Dendritic cell treated with granulocyte-macrophage colony-stimulating factor and Interleukin-4, amounts not matched to agents 40 ng/mL and 50 ng/mL, for 4 days (primary cell): ENCODE measurements around the gene CACNA2D4.
"Not testable (repeated sequence)": the region's sequence is repeated elsewhere in the genome, so short reads cannot be mapped to it uniquely, and the experiment has no call there.

ENCODE experiments used
- H3K27ac Mint-ChIP-seq: one replicate; pipeline ENCODE4 v1.8.0; 2022; ENCODE audit warnings: mild to moderate bottlenecking, mixed read lengths
- H3K27me3 Mint-ChIP-seq: one replicate; pipeline ENCODE4 v1.8.0; 2022; ENCODE audit warnings: mild to moderate bottlenecking, mixed read lengths
- H3K36me3 Mint-ChIP-seq: one replicate; pipeline ENCODE4 v1.8.0; 2022; ENCODE audit warnings: low read depth, mixed read lengths
- H3K4me1 Mint-ChIP-seq: one replicate; pipeline ENCODE4 v1.8.0; 2022; ENCODE audit warnings: low read depth, mixed read lengths
- H3K4me3 Mint-ChIP-seq: one replicate; pipeline ENCODE4 v1.8.0; 2022; ENCODE audit warnings: mild to moderate bottlenecking, moderate library complexity, mixed read lengths
- H3K9me3 Mint-ChIP-seq: one replicate; pipeline ENCODE4 v1.8.0; 2022; ENCODE audit warnings: mixed read lengths
- intact Hi-C: fragments of 100-400 bp; cut with micrococcal nuclease; formaldehyde crosslinking; loops from one replicate; pipeline ENCODE4 v1.15.0; 2022

The CACNA2D4 gene

DNA sequence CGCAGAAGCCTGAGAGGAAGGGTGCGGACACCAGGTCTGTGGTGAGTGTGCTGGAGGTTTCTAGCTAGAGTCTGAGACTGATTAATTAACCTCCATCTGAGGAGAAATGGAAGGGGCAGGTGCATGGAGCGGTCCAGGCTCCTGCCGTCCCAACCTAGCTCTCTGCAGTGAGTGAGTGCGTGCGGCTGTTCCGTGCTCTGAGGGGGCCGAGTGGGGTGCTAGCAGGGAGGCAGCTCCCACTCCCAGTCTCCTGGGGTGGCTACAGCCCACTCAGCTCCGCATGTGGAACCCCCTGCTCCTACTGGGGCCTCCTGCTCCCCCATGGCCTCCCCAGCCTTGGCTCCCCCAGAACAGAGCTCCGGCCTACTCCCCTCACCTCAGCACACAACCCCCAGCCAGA is 95.2 kb downstream of the CACNA2D4 start:
- no peak overlapping the region for H3K27ac Mint-ChIP-seq
- H3K4me1 Mint-ChIP-seq = peaks cover 42% of the 10 kb centered on the region
- H3K4me3 Mint-ChIP-seq = no peak overlapping the region
- H3K9me3 Mint-ChIP-seq = no peaks in the 10 kb centered on the region
- intact Hi-C loops = no loop called here
- no peaks in the 10 kb centered on the region for H3K36me3 Mint-ChIP-seq
- H3K27me3 Mint-ChIP-seq = peaks cover 42% of the 10 kb centered on the region

DNA sequence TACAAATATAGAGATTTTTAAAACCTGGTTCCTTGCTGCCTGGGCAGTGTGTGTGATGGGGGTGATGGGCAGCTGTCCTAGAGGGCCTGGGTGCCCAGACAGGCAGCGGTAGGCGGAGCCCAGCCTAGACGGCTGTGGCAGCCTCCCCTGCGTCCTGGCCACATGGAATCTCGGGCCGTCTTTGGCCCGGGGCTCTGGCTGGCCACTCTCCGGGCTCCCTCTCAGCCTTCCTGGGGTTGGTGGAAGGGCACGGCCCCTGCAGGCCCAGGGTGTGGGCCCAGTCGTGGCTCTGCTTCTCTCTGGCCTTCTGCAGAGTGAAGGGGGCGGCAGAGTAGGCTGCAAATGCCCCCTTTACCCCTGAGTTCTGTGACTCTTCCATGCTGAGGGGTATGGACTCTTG is 95.8 kb downstream of the CACNA2D4 start:
- H3K27ac Mint-ChIP-seq = no peak overlapping the region

DNA sequence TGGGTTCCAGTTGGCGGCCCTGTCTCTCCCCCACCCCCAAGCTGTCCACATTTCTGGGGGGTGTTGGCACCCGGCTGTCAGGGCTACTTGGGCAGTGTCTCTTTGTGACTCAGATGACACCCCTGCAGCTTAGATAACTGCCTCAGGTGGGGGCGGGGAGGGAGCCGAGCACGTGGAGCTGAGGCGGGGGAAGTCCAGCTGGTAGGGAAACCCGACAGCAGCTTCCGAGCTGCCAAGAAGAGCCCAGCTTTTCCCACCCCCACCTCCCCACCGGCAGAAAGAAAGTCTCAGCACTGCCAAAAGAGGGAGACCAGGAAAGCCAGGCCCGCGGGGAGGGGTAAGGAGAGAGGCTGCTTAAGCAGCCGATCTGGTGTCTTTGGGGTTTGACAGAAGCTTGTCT is 96.6 kb downstream of the CACNA2D4 start:
- H3K27me3 Mint-ChIP-seq = peaks cover 42% of the 10 kb centered on the region
- H3K27ac Mint-ChIP-seq = no peak overlapping the region
- no peaks in the 10 kb centered on the region for H3K9me3 Mint-ChIP-seq
- no peaks in the 10 kb centered on the region for H3K36me3 Mint-ChIP-seq
- H3K4me3 Mint-ChIP-seq = no peak overlapping the region
- peaks cover 36% of the 10 kb centered on the region for H3K4me1 Mint-ChIP-seq
- intact Hi-C loops = no loop called here

More for the DNA sequence above, 95.8 kb downstream of the CACNA2D4 start:
- peaks cover 42% of the 10 kb centered on the region for H3K4me1 Mint-ChIP-seq
- H3K36me3 Mint-ChIP-seq = no peaks in the 10 kb centered on the region
- intact Hi-C loops = no loop called here
- no peaks in the 10 kb centered on the region for H3K9me3 Mint-ChIP-seq
- H3K27me3 Mint-ChIP-seq = peaks cover 43% of the 10 kb centered on the region
- no peak overlapping the region for H3K4me3 Mint-ChIP-seq

DNA sequence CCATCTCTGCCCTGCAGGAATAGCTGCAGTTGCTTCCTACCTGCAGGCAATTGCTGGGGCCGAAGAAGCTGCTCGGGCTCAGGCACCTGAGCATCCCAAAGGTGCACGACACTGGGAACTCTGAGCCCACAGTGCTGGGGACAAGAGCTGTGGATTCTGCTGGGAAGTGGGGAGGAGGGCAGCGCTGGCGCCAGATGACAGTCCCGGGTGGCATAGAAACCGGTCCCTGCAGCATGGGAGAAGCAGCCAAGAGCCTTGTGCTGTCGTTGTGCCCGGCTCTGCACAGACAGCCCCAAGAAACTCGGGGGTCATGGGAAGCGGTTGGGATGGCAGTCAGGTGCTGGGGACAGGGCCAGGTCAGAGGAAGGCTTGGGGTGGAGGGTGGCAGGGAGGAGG is 97.6 kb downstream of the CACNA2D4 start:
- no peak overlapping the region for H3K4me3 Mint-ChIP-seq
- peaks cover 42% of the 10 kb centered on the region for H3K4me1 Mint-ChIP-seq
- intact Hi-C loops = no loop called here

DNA sequence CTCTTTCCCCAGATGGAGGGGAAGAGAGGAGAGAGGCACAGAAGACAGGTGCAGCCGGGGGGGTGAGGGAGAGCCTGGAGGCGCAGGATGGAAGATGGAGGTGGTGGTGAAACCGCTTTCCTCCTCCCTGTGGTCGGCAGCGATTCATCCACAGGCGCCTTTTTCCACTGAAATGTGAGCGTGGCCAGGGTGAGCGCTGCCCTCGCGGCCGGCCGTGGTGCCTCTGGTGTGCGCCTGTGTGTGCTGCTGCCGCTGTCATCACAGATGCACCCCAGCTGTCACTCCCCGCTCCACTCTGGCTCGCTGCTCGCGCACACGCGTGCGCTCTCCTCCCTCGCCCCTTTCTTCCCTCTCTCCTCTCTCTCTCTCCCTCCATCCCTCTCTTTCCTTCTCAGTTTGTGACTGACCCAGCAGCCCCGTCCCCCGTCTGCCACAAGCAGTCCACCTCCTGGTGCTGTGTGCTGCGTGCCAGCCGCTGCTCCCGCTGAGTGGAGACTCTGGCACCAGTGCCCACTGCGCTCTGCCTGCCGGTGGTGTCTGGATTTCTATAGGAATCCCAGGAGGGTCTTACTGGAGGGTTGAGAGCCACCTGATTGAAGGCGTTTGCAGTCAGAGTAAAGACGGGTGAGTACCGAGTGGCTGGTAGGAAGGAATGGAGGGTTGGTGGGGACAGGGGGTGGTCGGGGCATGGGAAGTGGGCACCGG is 98.1 kb downstream of the CACNA2D4 start, which contains the start of gene LRTM2:
Gene LRTM2, plus strand, starts transcription at position 375 of the 705 bp plus-strand sequence. CDS start 7,584 bp downstream, outside the sequence.
- Mint-ChIP-seq H3K27me3 (peaks cover 44% of the 10 kb centered on the region), H3K9me3 (no peaks in the 10 kb centered on the region), H3K36me3 (no peaks in the 10 kb centered on the region), H3K27ac (no peak within 1 kb of the TSS), H3K4me1 (peaks cover 48% of the 10 kb centered on the region), H3K4me3 (no peak within 1 kb of the TSS)
- intact Hi-C loops = no loop called here

More for the DNA sequence above, 97.6 kb downstream of the CACNA2D4 start:
- no peaks in the 10 kb centered on the region for H3K36me3 Mint-ChIP-seq
- peaks cover 44% of the 10 kb centered on the region for H3K27me3 Mint-ChIP-seq
- no peak overlapping the region for H3K27ac Mint-ChIP-seq
- no peaks in the 10 kb centered on the region for H3K9me3 Mint-ChIP-seq

DNA sequence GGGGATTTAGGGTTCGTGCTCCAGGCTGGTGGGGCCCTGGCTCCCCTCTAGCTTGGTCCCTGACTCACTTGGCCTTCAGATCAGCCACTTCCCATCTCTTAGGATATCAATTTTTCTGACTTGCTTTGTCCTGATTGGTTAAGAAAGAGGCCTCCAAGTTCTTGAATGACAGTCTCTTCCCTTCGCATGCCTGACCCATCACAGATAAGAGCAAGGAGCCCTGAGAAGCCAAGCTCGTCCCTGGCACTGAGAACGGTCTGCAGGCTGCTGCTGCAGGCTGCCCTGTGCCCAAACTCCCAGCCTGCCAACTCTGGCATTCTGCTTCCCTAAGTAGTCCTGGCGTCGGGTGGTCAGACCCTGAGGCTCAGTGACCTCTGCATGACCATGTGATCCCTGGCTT is 98.9 kb downstream of the CACNA2D4 start:
- Mint-ChIP-seq H3K4me3 (no peak overlapping the region), H3K9me3 (no peaks in the 10 kb centered on the region), H3K4me1 (peaks cover 56% of the 10 kb centered on the region), H3K36me3 (no peaks in the 10 kb centered on the region), H3K27ac (no peak overlapping the region), H3K27me3 (peaks cover 44% of the 10 kb centered on the region)
- intact Hi-C loops = no loop called here

DNA sequence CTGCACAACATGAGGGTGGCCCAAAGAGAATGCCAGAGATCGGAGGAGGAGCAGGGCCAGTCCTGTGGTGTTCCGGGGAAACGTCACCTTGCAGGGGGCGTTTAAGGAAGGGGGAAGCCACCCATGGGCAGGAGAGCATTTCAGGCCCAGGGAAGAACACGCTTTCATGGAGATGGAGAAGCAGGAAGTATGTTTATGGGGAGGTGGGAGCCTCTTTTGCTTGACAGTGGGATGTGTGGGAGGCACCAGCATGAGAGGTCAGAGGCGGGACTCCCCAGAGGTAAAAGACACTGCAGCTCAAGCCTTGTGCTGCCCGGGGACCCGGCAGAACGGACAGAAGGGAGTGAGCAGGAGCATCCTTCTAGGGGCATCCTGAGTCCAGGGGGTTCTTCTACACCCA is 99.4 kb downstream of the CACNA2D4 start:
- H3K4me1 Mint-ChIP-seq = peaks cover 61% of the 10 kb centered on the region
- H3K9me3 Mint-ChIP-seq = no peaks in the 10 kb centered on the region
- H3K4me3 Mint-ChIP-seq = no peak overlapping the region
- H3K27ac Mint-ChIP-seq = no peak overlapping the region
- intact Hi-C loops = no loop called here
- no peaks in the 10 kb centered on the region for H3K36me3 Mint-ChIP-seq
- peaks cover 44% of the 10 kb centered on the region for H3K27me3 Mint-ChIP-seq

DNA sequence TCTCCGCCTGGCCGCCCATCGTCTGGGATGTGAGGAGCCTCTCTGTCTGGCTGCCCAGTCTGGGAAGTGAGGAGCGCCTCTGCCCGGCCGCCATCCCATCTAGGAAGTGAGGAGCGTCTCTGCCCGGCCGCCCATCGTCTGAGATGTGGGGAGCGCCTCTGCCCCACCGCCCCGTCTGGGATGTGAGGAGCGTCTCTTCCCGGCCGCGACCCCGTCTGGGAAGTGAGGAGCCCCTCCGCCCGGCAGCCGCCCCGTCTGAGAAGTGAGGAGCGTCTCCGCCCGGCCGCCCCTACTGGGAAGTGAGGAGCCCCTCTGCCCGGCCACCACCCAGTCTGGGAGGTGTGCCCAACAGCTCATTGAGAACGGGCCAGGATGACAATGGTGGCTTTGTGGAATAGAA is 100.5 kb downstream of the CACNA2D4 start:
- H3K9me3 Mint-ChIP-seq, H3K36me3 Mint-ChIP-seq, H3K27ac Mint-ChIP-seq, H3K4me3 Mint-ChIP-seq, intact Hi-C loops: not testable (repeated sequence)
- H3K4me1 Mint-ChIP-seq = peaks cover 71% of the 10 kb centered on the region
- peaks cover 42% of the 10 kb centered on the region for H3K27me3 Mint-ChIP-seq

DNA sequence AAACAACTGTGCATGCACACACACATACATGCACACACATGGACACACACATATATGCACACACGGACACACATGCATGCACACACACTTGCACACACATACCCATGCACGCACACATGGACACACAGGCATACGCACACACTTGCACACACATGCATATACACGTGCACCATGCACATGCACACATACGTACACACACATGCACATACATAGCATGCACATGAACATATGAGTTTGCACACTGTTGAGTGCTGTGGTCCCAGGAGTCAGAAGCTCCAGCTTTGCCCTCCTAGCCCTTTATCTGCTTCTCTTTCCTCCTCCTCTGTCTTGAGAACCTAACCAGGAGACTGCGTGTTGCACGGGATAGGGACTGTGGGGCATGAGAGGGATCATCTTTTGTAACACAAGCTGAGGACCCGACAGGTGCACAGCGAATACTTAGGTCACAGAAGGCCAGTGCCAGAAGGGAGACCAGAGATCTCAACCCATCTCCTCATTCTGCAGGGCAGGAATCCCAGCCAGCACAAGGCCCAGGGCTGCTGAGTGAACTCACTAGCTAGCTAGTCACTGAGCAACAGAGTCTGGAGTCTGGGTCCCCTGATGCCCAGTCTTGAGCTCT is 101.6 kb downstream of the CACNA2D4 start:
- Mint-ChIP-seq H3K9me3 (no peaks in the 10 kb centered on the region), H3K4me3 (no peak overlapping the region), H3K27ac (no peak overlapping the region), H3K27me3 (peaks cover 34% of the 10 kb centered on the region), H3K36me3 (no peaks in the 10 kb centered on the region), H3K4me1 (peaks cover 76% of the 10 kb centered on the region)
- intact Hi-C loops = no loop called here

DNA sequence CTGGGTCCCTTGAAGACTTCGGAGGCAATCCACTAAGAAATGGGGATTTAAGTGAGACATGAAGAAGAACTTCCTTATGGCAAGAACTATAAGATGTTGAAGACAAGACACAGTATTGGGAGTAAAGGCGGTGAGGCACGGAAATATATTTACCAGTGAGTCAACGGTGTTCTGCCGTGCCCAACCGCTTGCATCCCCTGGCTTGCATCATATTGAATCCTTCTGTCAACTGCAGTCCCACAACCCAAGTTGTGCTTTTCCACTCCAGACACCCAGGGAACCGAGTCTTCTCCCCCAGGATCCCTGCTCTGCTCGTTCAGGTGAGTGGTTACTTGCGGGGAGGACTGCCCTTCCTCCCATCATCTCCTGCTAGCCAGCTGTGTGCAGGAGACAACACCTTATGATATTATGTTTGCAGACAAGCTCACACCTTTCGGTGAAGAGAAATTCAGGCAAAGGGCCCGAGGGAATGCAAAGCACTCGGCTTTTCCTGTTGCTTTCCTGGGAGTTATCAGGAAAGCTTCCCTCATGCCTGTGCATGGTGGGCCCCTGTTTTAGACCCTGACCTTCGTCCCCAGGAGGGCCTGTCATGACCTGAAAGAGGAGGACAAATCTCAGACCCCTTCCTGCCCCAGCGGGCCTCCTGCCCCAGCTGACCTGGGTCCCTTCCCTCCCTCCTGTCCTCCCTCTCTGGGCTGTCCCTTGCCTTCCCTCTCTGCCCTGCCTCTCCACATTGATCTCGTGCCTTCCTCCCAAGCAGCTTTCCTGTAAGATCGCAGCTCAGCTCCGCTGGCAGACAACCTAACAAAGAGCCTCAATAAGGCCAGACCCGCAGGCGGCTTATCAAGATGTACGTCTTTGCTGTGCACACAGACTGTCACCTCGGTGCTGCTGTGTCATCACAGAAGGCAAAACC is 102.4 kb downstream of the CACNA2D4 start:
- intact Hi-C loops = no loop called here
- H3K27me3 Mint-ChIP-seq = peaks cover 26% of the 10 kb centered on the region
- H3K36me3 Mint-ChIP-seq = no peaks in the 10 kb centered on the region
- no peaks in the 10 kb centered on the region for H3K9me3 Mint-ChIP-seq
- H3K4me3 Mint-ChIP-seq = no peak overlapping the region
- H3K27ac Mint-ChIP-seq = peak overlapping the region; percentile 12
- peaks cover 77% of the 10 kb centered on the region for H3K4me1 Mint-ChIP-seq

DNA sequence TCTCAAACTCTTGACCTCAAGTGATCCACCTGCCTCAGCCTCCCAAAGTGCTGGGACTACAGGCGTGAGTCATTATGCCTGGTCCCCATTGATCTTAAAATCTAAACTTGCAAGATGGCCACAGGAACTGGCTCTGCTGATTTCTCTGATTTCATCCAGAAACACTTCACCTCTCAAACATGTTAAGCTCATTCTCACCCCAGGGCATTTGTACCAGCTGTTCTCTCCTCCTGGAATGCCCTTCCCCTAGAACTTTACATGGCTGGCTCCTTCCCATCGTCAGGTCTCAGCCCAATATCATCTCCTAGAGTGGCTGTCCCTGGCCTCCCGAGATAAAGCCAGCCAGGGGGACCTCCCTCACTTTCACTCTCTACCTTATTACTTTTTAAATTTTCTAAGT is 103.3 kb downstream of the CACNA2D4 start:
- H3K27me3 Mint-ChIP-seq = peaks cover 17% of the 10 kb centered on the region
- no peak overlapping the region for H3K4me3 Mint-ChIP-seq
- H3K27ac Mint-ChIP-seq = peak overlapping the region; percentile 12
- intact Hi-C loops = no loop called here
- H3K36me3 Mint-ChIP-seq = no peaks in the 10 kb centered on the region
- no peaks in the 10 kb centered on the region for H3K9me3 Mint-ChIP-seq
- peaks cover 77% of the 10 kb centered on the region for H3K4me1 Mint-ChIP-seq

DNA sequence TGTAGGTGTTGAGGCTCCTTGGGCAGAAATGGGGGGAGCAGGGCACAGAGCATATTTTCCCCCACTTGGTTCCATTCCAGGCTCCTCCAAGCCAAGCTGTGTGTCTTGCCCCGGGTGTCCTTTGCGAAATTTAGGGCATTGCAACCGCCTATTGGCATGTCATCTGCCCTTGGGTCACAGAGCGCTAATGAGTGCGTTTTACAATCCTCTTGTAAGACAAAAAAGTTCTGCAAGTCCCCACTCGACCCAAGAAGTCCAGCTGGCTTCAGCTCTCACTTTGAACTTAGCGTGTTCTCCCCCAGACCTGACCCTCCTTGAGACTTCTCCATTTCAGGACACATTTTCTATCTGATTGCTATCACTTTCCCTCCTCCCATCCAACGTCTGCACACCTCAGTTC is 104.2 kb downstream of the CACNA2D4 start:
- Mint-ChIP-seq H3K4me3 (no peak overlapping the region), H3K27ac (no peak overlapping the region), H3K27me3 (peaks cover 8% of the 10 kb centered on the region), H3K36me3 (no peaks in the 10 kb centered on the region), H3K4me1 (peaks cover 77% of the 10 kb centered on the region), H3K9me3 (no peaks in the 10 kb centered on the region)
- intact Hi-C loops = loop anchor here (5.0 kb wide), 1 partner anchor 103 kb away; the partner anchor contains the start of gene CACNA2D4

DNA sequence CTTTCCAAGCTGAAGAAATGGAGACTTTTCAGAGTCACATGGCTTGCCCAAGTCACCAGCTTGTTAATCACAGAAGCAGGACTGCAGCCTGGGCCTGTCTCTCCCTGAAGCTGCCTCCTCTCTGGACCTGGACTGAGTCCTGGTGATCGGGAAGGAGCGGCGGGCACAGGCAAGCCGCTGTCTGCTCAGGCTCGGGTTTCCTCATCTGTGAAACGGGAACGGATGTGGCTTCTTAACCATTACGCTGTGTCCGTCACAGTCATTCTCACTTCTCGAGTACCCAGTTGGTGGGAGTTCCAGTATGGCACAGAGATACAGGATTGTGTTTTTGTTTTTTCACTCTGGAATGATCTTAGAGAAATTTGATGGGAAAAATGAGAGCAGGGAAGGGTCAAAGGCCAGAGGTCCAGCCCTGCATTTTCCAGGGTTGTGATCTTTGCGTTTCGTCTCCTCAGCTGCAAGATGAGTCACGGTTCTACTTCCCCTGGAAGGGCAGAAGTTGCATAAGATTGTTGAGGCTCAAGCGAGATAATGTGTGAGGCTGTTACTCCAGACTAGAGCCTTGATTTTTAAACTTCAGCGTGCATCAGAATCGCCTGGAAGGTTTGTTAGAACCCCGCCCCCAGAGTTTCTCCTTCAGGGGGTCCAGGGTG is 105.7 kb downstream of the CACNA2D4 start:
- H3K4me1 Mint-ChIP-seq = peaks cover 81% of the 10 kb centered on the region
- intact Hi-C loops = loop anchor here (2.0 to 5.0 kb wide), 2 partner anchors 16 to 105 kb away; partner anchors contain the start of gene CACNA2D4
- H3K27ac Mint-ChIP-seq = peak overlapping the region; percentile 95
- peak overlapping the region; percentile 54 for H3K4me3 Mint-ChIP-seq
- H3K9me3 Mint-ChIP-seq = no peaks in the 10 kb centered on the region
- H3K27me3 Mint-ChIP-seq = peaks cover 3% of the 10 kb centered on the region
- H3K36me3 Mint-ChIP-seq = no peaks in the 10 kb centered on the region
